BLaER1 treated with 17β-estradiol and CSF1 and Interleukin-3, amounts not matched to agents 10 nM and 100 nM (cell line): ENCODE measurements around the gene TTC34.

Source experiments
- H3K27ac ChIP-seq, 11 experiments: shearing (Covaris generic); formaldehyde crosslinking; 2 replicates each; pipeline ENCODE4 v1.8.1; 2022
- H3K27me3 ChIP-seq, 11 experiments: shearing (Covaris generic); formaldehyde crosslinking; 2 replicates each; pipeline ENCODE4 v1.8.1; 2022
- H3K36me3 ChIP-seq, 11 experiments: shearing (Covaris generic); formaldehyde crosslinking; 2 replicates each; pipeline ENCODE4 v1.8.1; 2022
- H3K4me1 ChIP-seq, 10 experiments: shearing (Covaris generic); formaldehyde crosslinking; 2 replicates each; pipeline ENCODE4 v1.8.1; 2022
- H3K4me2 ChIP-seq, 11 experiments: shearing (Covaris generic); formaldehyde crosslinking; 2 replicates each; pipeline ENCODE4 v1.8.1; 2022
- H3K4me3 ChIP-seq, 10 experiments: shearing (Covaris generic); formaldehyde crosslinking; 2 replicates each; pipeline ENCODE4 v1.8.1; 2022
- H3K9ac ChIP-seq, 11 experiments: shearing (Covaris generic); formaldehyde crosslinking; 2 replicates each; pipeline ENCODE4 v1.8.1; 2022
- H3K9me3 ChIP-seq, 11 experiments: shearing (Covaris generic); formaldehyde crosslinking; replicated peaks in 1 of 11; 2 replicates each; pipeline ENCODE4 v1.8.1; 2022
- H4K20me1 ChIP-seq, 11 experiments: shearing (Covaris generic); formaldehyde crosslinking; 2 replicates each; pipeline ENCODE4 v1.8.1; 2022
- Cebpa-rat ChIP-seq, 11 experiments: shearing (Covaris generic); IDR thresholded peaks; 2 replicates each; pipeline ENCODE4 v1.8.1; 2022

Gene TTC34

DNA sequence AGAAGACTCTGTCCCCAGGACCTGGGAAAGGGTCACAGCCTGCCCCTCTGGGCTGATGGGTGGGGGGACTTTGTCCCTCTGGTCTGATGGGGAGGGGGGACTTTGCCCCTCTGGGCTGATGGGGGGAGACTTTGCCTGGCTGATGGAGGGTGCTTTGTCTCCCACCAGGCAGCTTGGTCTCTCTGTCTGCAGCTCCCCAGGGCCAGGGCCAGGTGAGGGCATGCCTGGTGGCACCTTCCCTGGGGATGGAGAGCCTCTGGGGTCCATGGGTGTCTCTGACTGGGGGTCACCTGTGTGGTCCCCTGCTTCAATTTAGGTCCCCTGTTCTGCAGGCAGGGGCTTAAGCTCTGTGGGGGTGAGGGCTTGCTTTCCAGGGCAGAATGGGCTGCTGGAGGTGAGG, 23.5 kb upstream of the TTC34 start:
- Histone ChIP-seq H4K20me1 (peaks cover 0 to 35% (median 0%) of the 10 kb centered on the region in 11 experiments; a peak in 9 of 22 replicates), H3K36me3 (no peaks in the 10 kb centered on the region), H3K9ac (no peak overlapping the region), H3K9me3 (peaks cover 19 to 30% (median 25%) of the 10 kb centered on the region in 11 experiments), H3K27ac (no peak overlapping the region), H3K4me2 (no peak overlapping the region), H3K4me3 (no peak overlapping the region), H3K4me1 (peaks cover 0 to 7% (median 0%) of the 10 kb centered on the region in 10 experiments; a peak in 2 of 20 replicates), H3K27me3 (peaks cover 7 to 24% (median 18%) of the 10 kb centered on the region in 11 experiments; a peak in 15 of 22 replicates)
- TF ChIP-seq Cebpa-rat (IDR thresholded peaks at IDR 0.05): no peak

DNA sequence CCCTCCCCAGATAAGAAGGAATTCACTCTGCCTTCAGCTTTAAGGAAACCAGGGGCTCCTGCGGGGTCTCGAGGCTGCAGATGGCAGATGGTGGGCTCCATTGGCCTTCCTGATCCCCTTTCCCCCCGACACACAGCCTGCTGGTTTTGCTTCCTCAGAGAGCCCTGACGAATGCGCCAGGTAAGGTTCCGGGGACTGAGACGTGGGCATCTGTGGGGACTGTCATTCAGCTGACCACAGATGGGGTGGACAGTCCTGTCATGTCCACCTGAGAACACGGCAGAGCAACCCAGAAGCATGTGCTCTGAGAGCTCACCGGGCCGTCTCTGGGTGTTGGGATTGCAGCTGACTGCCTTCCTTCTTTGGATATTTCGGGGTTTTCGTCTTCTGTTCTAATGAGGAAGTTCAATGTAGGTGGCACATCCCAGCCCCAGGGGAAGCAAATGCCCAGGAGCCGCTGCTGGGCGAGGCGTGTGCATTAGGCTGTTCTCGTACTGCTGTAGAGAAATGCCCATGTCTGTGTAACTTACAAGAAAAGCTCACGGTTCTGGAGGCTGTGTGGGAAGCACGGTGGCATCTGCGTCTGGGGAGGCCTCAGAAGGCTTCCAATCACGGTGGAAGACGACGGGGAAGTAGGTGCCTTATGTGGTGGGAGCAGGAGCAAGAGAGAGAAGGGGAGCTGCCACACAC, 22.6 kb upstream of the TTC34 start:
- Histone ChIP-seq H3K4me1 (peaks cover 0 to 7% (median 0%) of the 10 kb centered on the region in 10 experiments; a peak in 2 of 20 replicates), H3K9ac (no peak overlapping the region), H3K4me3 (no peak overlapping the region), H3K27ac (no peak overlapping the region), H3K36me3 (no peaks in the 10 kb centered on the region), H3K27me3 (peaks cover 7 to 23% (median 18%) of the 10 kb centered on the region in 11 experiments; a peak in 15 of 22 replicates), H3K9me3 (peaks cover 19 to 27% (median 24%) of the 10 kb centered on the region in 11 experiments), H3K4me2 (peak overlapping the region in 4 of 11 experiments; percentile 6 to 20 (median 10); a peak in 3 of 22 replicates), H4K20me1 (peaks cover 0 to 35% (median 0%) of the 10 kb centered on the region in 11 experiments; a peak in 9 of 22 replicates)
- TF ChIP-seq Cebpa-rat (IDR thresholded peaks at IDR 0.05): no peak

DNA sequence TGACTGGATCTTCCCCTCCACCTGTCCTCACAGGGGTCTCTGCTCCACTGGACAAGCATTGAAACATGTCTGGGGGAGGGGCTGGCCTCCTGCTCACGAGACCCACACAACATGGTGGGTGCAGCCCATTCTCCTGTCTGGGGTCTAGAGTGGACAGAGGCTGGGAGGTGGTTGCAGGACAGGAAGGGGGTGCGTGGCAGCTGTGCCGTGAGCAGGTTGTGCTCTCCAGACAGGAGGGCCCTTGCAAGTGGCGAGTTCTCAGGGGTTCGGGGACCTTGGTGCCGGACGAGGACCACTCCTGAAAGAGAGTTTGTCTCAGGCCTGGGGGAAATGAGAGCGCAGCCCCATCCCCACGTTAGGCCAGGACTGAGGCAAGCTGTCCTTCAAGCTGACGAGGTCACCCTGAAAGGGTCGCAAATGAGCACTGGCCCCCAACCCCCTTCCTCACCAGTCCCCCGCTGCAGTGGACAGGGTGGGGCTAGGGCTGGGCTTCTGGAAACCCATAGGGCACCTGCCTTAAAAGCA, 21.2 kb upstream of the TTC34 start:
- peaks cover 0 to 7% (median 0%) of the 10 kb centered on the region in 10 experiments; a peak in 2 of 20 replicates for H3K4me1 ChIP-seq
- no peak overlapping the region for H3K9ac ChIP-seq
- H3K27ac ChIP-seq: no peak overlapping the region
- H3K27me3 ChIP-seq: peaks cover 7 to 23% (median 17%) of the 10 kb centered on the region in 11 experiments; a peak in 15 of 22 replicates
- no peak overlapping the region for H3K4me2 ChIP-seq
- no peak overlapping the region for H3K4me3 ChIP-seq
- peaks cover 0 to 43% (median 0%) of the 10 kb centered on the region in 11 experiments; a peak in 9 of 22 replicates for H4K20me1 ChIP-seq
- no peak for TF ChIP-seq Cebpa-rat (IDR thresholded peaks at IDR 0.05)
- peaks cover 10 to 14% (median 13%) of the 10 kb centered on the region in 11 experiments for H3K9me3 ChIP-seq
- H3K36me3 ChIP-seq: no peaks in the 10 kb centered on the region

GRCh38 chr1:2821966-2822620, 20.6 kb upstream of the TTC34 start:
- H3K4me3 ChIP-seq: no peak overlapping the region
- no peak for TF ChIP-seq Cebpa-rat (IDR thresholded peaks at IDR 0.05)
- H4K20me1 ChIP-seq: peaks cover 0 to 43% (median 0%) of the 10 kb centered on the region in 11 experiments; a peak in 9 of 22 replicates
- H3K9me3 ChIP-seq: peaks cover 4 to 8% (median 7%) of the 10 kb centered on the region in 11 experiments; a peak in 21 of 22 replicates
- no peaks in the 10 kb centered on the region for H3K36me3 ChIP-seq
- no peak overlapping the region for H3K27ac ChIP-seq
- H3K4me2 ChIP-seq: peak overlapping the region in 1 of 11 experiments; percentile 22; a peak in 1 of 22 replicates
- H3K4me1 ChIP-seq: peaks cover 0 to 7% (median 0%) of the 10 kb centered on the region in 10 experiments; a peak in 2 of 20 replicates
- no peak overlapping the region for H3K9ac ChIP-seq
- H3K27me3 ChIP-seq: peaks cover 7 to 23% (median 17%) of the 10 kb centered on the region in 11 experiments; a peak in 15 of 22 replicates

- Histone ChIP-seq H4K20me1 (peaks cover 0 to 43% (median 0%) of the 10 kb centered on the region in 11 experiments; a peak in 9 of 22 replicates), H3K4me2 (peak overlapping the region in 1 of 11 experiments; percentile 22; a peak in 1 of 22 replicates), H3K36me3 (no peaks in the 10 kb centered on the region), H3K27ac (no peak overlapping the region), H3K27me3 (peaks cover 7 to 23% (median 17%) of the 10 kb centered on the region in 11 experiments; a peak in 15 of 22 replicates), H3K4me3 (no peak overlapping the region), H3K9ac (no peak overlapping the region), H3K4me1 (peaks cover 0 to 7% (median 0%) of the 10 kb centered on the region in 10 experiments; a peak in 2 of 20 replicates), H3K9me3 (peaks cover 0 to 2% (median under 1%) of the 10 kb centered on the region in 11 experiments; a peak in 5 of 22 replicates)
- no peak for TF ChIP-seq Cebpa-rat (IDR thresholded peaks at IDR 0.05)
Measured at GRCh38 chr1:2821373-2821955, 20.0 kb upstream of the TTC34 start.

DNA sequence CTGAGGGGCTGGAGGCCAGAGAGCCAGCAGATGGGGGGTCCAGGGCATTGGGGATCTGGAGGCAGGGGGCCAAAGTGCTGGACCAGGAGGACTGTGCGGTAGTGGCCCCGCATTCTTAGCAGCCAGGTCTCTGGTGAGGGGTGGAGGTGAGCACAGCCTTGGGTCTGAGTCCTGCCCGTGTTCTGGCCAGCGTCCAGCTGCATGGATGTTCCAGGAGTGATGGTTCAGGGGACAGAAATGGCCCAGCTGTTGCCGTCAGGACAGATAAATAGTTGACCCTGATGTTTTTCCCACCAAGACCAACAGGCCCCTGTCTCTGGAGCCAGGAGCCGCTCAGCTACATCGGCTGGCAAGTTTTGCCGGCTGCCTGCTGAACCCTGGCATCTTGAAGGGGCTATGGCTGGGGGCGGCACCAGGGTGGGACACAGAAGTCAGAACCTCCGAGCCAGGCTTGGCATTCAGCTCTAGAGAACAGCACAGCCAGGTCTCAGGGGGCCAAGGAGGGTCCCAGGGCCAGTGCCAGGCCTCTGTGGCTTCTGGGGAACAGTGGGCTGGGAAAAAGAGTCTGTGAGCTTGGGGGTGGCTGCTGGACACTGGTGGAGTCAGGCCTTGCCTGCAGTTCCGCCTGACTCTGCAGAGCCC, 19.4 kb upstream of the TTC34 start:
- Histone ChIP-seq H3K9ac (no peak overlapping the region), H3K4me1 (peaks cover 0 to 7% (median 0%) of the 10 kb centered on the region in 10 experiments; a peak in 2 of 20 replicates), H3K36me3 (no peaks in the 10 kb centered on the region), H3K27me3 (peaks cover 7 to 23% (median 17%) of the 10 kb centered on the region in 11 experiments; a peak in 15 of 22 replicates), H4K20me1 (peaks cover 0 to 43% (median 0%) of the 10 kb centered on the region in 11 experiments; a peak in 9 of 22 replicates), H3K4me2 (no peak overlapping the region), H3K4me3 (no peak overlapping the region), H3K27ac (no peak overlapping the region), H3K9me3 (no peaks in the 10 kb centered on the region)
- TF ChIP-seq Cebpa-rat (IDR thresholded peaks at IDR 0.05): no peak

DNA sequence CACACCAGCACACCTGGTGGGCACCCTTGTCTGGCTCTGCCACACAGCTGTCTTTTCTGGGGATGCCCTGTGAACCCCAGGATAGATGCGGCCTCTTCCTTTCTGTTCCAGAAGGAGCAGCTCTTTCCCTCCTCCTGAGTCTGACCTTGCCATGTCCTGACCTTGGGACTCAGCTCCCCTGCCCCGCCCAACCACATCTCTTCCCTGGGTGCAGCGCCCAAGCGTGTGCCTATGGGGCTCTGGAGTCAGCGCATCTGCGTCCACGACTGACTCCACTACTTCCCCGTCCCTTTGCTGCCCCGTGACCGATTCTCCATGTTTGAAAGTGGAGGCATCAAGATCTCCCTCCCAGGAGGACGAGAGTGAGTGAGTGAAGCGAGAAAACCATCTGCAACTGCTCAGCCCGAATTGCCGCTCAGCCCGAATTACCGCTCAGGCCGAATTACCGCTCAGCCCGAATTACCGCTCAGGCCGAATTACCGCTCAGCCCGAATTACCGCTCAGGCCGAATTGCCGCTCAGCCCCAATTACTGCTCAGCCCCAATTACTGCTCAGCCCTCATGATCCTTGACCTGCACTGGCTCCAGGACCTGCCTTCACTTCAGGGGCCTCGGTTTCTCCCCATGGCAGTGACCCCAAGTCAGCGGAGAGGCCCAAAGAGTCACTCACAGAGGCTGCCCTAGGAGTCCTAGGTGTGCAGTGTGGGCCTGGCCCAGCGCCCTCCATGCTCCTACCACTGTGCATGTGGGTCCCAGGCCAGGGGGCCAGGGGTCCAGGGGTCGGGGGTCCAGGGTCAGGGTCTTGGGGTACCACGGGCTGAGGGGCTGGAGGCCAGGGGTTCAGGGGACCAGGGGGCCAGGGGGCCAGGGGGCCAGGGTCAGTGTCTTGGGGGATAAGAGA, 18.6 kb upstream of the TTC34 start:
- peaks cover 7 to 21% (median 16%) of the 10 kb centered on the region in 11 experiments; a peak in 15 of 22 replicates for H3K27me3 ChIP-seq
- H4K20me1 ChIP-seq: peaks cover 0 to 39% (median 0%) of the 10 kb centered on the region in 11 experiments; a peak in 9 of 22 replicates
- H3K27ac ChIP-seq: no peak overlapping the region
- H3K4me3 ChIP-seq: no peak overlapping the region
- H3K9ac ChIP-seq: no peak overlapping the region
- no peaks in the 10 kb centered on the region for H3K36me3 ChIP-seq
- no peaks in the 10 kb centered on the region for H3K9me3 ChIP-seq
- no peak overlapping the region for H3K4me2 ChIP-seq
- no peak for TF ChIP-seq Cebpa-rat (IDR thresholded peaks at IDR 0.05)
- H3K4me1 ChIP-seq: peaks cover 0 to 7% (median 0%) of the 10 kb centered on the region in 10 experiments; a peak in 2 of 20 replicates
